K562 (cell line): ENCODE measurements around the gene LUZP1. TPM values are rescaled to one million over a fixed set of nuclear protein-coding genes. Genes with fewer than 3 reads are reported as not detected.

Experiments
- ATAC-seq: fragments of 200-7000 bp; cut with Tn5 transposase; 3 replicates; pipeline ENCODE4 v1.9.1; 2020; ENCODE audit warnings: moderate library complexity
- BruUV-seq: library from RNA; stranded (reverse); fragments of 400-500 nt; replicated peaks from 2 replicates; lab custom pipeline; 2021; lab: Mats Ljungman, UMichigan
- CTCF ChIA-PET: fragments of 300-600 bp; formaldehyde crosslinking; extraction: SDS; loops from one replicate; lab custom pipeline; 2021; ENCODE audit warnings: low intra/inter-chr PET ratio; lab: Yijun Ruan, JAX
- POLR2A ChIA-PET: fragments of 300-600, 350-650 bp; sonication (Branson Sonifier 250); formaldehyde crosslinking; extraction: SDS; loops from one replicate; lab custom pipeline; 2021; ENCODE audit warnings: antibody characterized with exemption, inconsistent platforms; lab: Yijun Ruan, JAX
- DNase-seq, 4 experiments: peaks; one replicate each; pipeline versions ENCODE4 v3.0.0 to v3.0.0-alpha.2; 2011 to 2018; ENCODE audit warnings: low spot score in 3 of 4, mixed read lengths in 3 of 4; ENCODE audit errors: extremely low read depth in 1 of 4
- FAIRE-seq: peaks from 2 replicates; lab custom pipeline; 2011; peaks lifted over from hg19 to GRCh38; lab: Jason Lieb, UNC
- H2AFZ ChIP-seq: 2 replicates; pipeline ENCODE4 v1.6.0; 2011; ENCODE audit warnings: low read depth, low read length, control low read depth, inconsistent platforms
- H3K27ac ChIP-seq: fragments of 200-600 bp; 3 replicates; pipeline ENCODE4 v1.8.0; 2011; ENCODE audit warnings: low read depth, mild to moderate bottlenecking, control low read depth, inconsistent platforms, low read length, moderate library complexity, mixed read lengths; ENCODE audit errors: extremely low read depth
- H3K27me3 ChIP-seq, 2 experiments: fragments of 300-600 bp in 1 of 2; 2 replicates in 1 of 2; 3 replicates in 1 of 2; pipeline versions ENCODE4 v1.6.0 to v1.8.0; 2011; ENCODE audit warnings: inconsistent platforms in 2 of 2, low read length in 2 of 2, mild to moderate bottlenecking in 1 of 2, mixed read lengths in 1 of 2, moderate library complexity in 1 of 2; ENCODE audit not compliant: control insufficient read depth in 2 of 2, insufficient read depth in 2 of 2
- H3K36me3 ChIP-seq: fragments of 300-600 bp; 3 replicates; pipeline ENCODE4 v1.8.0; 2011; ENCODE audit warnings: mild to moderate bottlenecking, low read length, inconsistent platforms; ENCODE audit not compliant: control insufficient read depth, insufficient read depth
- H3K4me1 ChIP-seq, 2 experiments: fragments of 200-600 bp in 1 of 2; replicated peaks in 1 of 2; 2 replicates in 1 of 2; 3 replicates in 1 of 2; pipeline versions ENCODE4 v1.5.1 to v1.8.0; 2011; ENCODE audit warnings: inconsistent platforms in 2 of 2, low read length in 2 of 2, mild to moderate bottlenecking in 1 of 2, mixed read lengths in 1 of 2, moderate library complexity in 1 of 2; ENCODE audit not compliant: control insufficient read depth in 2 of 2, insufficient read depth in 2 of 2
- H3K4me2 ChIP-seq: 2 replicates; pipeline ENCODE4 v1.6.1; 2011; ENCODE audit warnings: low read length, control low read depth, inconsistent platforms, mixed read lengths; ENCODE audit not compliant: insufficient read depth
- H3K4me3 ChIP-seq: fragments of 200-600 bp; sonication (generic), shearing (Covaris generic); 2 replicates; pipeline ENCODE4 v1.5.1; 2016; ENCODE audit warnings: control low read depth, inconsistent platforms
- H3K79me2 ChIP-seq: fragments of 200-600 bp; 3 replicates; pipeline ENCODE4 v1.8.0; 2011; ENCODE audit warnings: low read length, inconsistent platforms; ENCODE audit not compliant: control insufficient read depth, insufficient read depth
- H3K9ac ChIP-seq, 2 experiments: 2 replicates each; pipeline versions ENCODE4 v1.6.0 to v1.6.1; 2011; ENCODE audit warnings: low read depth in 2 of 2, low read length in 2 of 2, control low read depth in 1 of 2, inconsistent platforms in 1 of 2, mild to moderate bottlenecking in 1 of 2, mixed read lengths in 1 of 2; ENCODE audit not compliant: insufficient read depth in 1 of 2
- H3K9me1 ChIP-seq: one replicate; pipeline ENCODE4 v1.6.0; 2011; ENCODE audit warnings: inconsistent platforms, mild to moderate bottlenecking, low read length, moderate library complexity; ENCODE audit not compliant: control insufficient read depth, insufficient read depth
- H3K9me3 ChIP-seq: replicated peaks from 2 replicates; pipeline ENCODE4 v1.5.1; 2011; ENCODE audit warnings: low read depth, low read length, inconsistent platforms; ENCODE audit not compliant: control insufficient read depth, insufficient read depth
- H4K20me1 ChIP-seq: replicated peaks from 2 replicates; pipeline ENCODE4 v1.6.1; 2011; ENCODE audit warnings: low read length, inconsistent platforms, mixed read lengths; ENCODE audit not compliant: control insufficient read depth, insufficient read depth
- HDGF ChIP-seq: fragments of 450-650 bp; IDR thresholded peaks from 2 replicates; pipeline ENCODE4 v1.6.1; 2016
- ILK ChIP-seq: fragments of 450-650 bp; IDR thresholded peaks from 2 replicates; pipeline ENCODE4 v1.6.1; 2016; ENCODE audit warnings: missing genetic modification characterization, low read depth, mild to moderate bottlenecking, missing compliant biosample characterization, moderate library complexity, borderline replicate concordance
- KAT7 ChIP-seq: sonication (generic); formaldehyde crosslinking; IDR thresholded peaks from 2 replicates; pipeline ENCODE4 v1.8.0; 2022; ENCODE audit warnings: missing genetic modification reagents, mild to moderate bottlenecking, borderline replicate concordance
- KLF10 ChIP-seq: fragments of 250-450 bp; sonication (Bioruptor Pico); IDR thresholded peaks from 2 replicates; pipeline ENCODE4 v1.6.1; 2021; ENCODE audit warnings: matching md5 sums
- MAFF ChIP-seq: IDR thresholded peaks from 2 replicates; pipeline ENCODE4 v1.6.1; 2012; ENCODE audit warnings: low read length, improper control_type of control experiment
- MNT ChIP-seq, 2 experiments: fragments of 450-650 bp; conservative IDR thresholded peaks; 2 replicates each; pipeline ENCODE4 v1.6.1; 2017; ENCODE audit warnings: mild to moderate bottlenecking in 2 of 2, moderate library complexity in 2 of 2
- NFE2 ChIP-seq: IDR thresholded peaks from 2 replicates; pipeline ENCODE4 v1.6.1; 2014; ENCODE audit warnings: antibody characterized with exemption, low read depth
- NUFIP1 ChIP-seq: fragments of 450-650 bp; IDR thresholded peaks from 2 replicates; pipeline ENCODE4 v1.6.1; 2018; ENCODE audit not compliant: partially characterized antibody
- OTX1 ChIP-seq: fragments of 450-650 bp; formaldehyde crosslinking; IDR thresholded peaks from 2 replicates; pipeline ENCODE4 v1.4.0; 2022; ENCODE audit warnings: mild to moderate bottlenecking
- PHF21A ChIP-seq: fragments of 450-650 bp; IDR thresholded peaks from 2 replicates; pipeline ENCODE4 v1.6.1; 2017; ENCODE audit warnings: low read depth, borderline replicate concordance
- SRSF9 ChIP-seq: fragments of 200-400 bp; formaldehyde crosslinking; IDR thresholded peaks from 2 replicates; pipeline ENCODE4 v1.6.1; 2017; ENCODE audit warnings: low read depth, low read length, borderline replicate concordance
- SUPT5H ChIP-seq: fragments of 450-650 bp; IDR thresholded peaks from 2 replicates; pipeline ENCODE4 v1.6.1; 2016
- ZBTB11 ChIP-seq, 3 experiments: fragments of 200-800 bp in 1 of 3; fragments of 250-450 bp in 1 of 3; fragments of 450-650 bp in 1 of 3; sonication (Bioruptor Pico) in 1 of 3; sonication (Bioruptor generic) in 1 of 3; formaldehyde crosslinking in 1 of 3; IDR thresholded peaks; 2 replicates each; pipeline versions ENCODE4 v1.6.1 to v1.8.0; 2016 to 2022; ENCODE audit warnings: mild to moderate bottlenecking in 2 of 3, missing genetic modification characterization in 2 of 3, missing compliant biosample characterization in 1 of 3, moderate library complexity in 1 of 3
- ZFX ChIP-seq: sonication (generic); formaldehyde crosslinking; IDR thresholded peaks from 2 replicates; pipeline ENCODE4 v1.8.0; 2022; ENCODE audit warnings: mild to moderate bottlenecking, missing genetic modification reagents, moderate library complexity
- ZNF449 ChIP-seq: fragments of 250-450 bp; sonication (Bioruptor Pico); IDR thresholded peaks from 2 replicates; pipeline ENCODE4 v1.8.0; 2022; ENCODE audit warnings: moderate library complexity, mild to moderate bottlenecking, inconsistent platforms
- WGBS: fragments of 100-300 bp; shearing (Covaris generic); methylation state at CpG from one replicate; pipeline ENCODE4 v1.1.6; 2016; ENCODE audit warnings: low coverage, mixed read lengths; ENCODE audit not compliant: insufficient coverage; ENCODE audit errors: missing lambda C conversion rate; 5-methylcytosine and 5-hydroxymethylcytosine counted together
- in situ Hi-C: fragments of 300-500 bp; cut with MboI; formaldehyde crosslinking; loops from 4 replicates; pipeline ENCODE4 v1.15.0; 2018; ENCODE audit warnings: inconsistent platforms, mixed read lengths
- intact Hi-C: fragments of 100-400 bp; cut with micrococcal nuclease; formaldehyde crosslinking; loops from 2 replicates; pipeline ENCODE4 v1.14.2; 2022
- polyA plus RNA-seq, 8 experiments: library from polyadenylated mRNA; depleted of rRNA in 4 of 8; stranded (reverse) in 5 of 8; unstranded in 3 of 8; fragments of >200 nt; fragmentation: Nextera tagmentation in 2 of 8; fragmentation: Illumina TruSeq in 1 of 8; extraction: Ambion mirVana in 2 of 8; extraction: Trizol in 1 of 8; gene quantifications; 2 replicates each; pipeline versions ENCODE4 v1.2.1 to v1.2.3, GENCODE V29; 2011 to 2014; ENCODE audit warnings: inconsistent platforms in 1 of 8, missing spikeins in 1 of 8
- total RNA-seq, 7 experiments: library from RNA; depleted of rRNA in 6 of 7; stranded (reverse); fragments of >200 nt in 6 of 7; fragmentation: Illumina TruSeq in 2 of 7; extraction: Trizol in 2 of 7; gene quantifications; 2 replicates each; pipeline versions ENCODE4 v1.2.1 to v1.2.3, GENCODE V29; 2011 to 2021; ENCODE audit warnings: low replicate concordance in 1 of 7

LUZP1 gene
- total and polyA plus RNA-seq, 9 of the 15 experiments (the other 6 are each of a cell fraction or from before 2014, with no cell fraction given) = 6.5 to 19.1 (median 12.4) TPM

GRCh38 chr1:23129846-23130245, 38.8 kb downstream of the LUZP1 start (continued):
- TF ChIP-seq SUPT5H (no peak), SRSF9 (no peak)

- peaks cover 5 to 26% of the 10 kb centered on the region in 2 experiments; a peak in 3 of 5 replicates for H3K4me1 ChIP-seq
- CTCF ChIA-PET = no interaction called here
- no TSS peak for BruUV-seq
- no peak overlapping the region for H3K4me2 ChIP-seq
- TF ChIP-seq ZFX (CRISPR knock-in tag) (no peak), HDGF (no peak), NFE2 (no peak), ILK (tag) (no peak), PHF21A (no peak), MAFF (no peak), KLF10 (CRISPR knock-in tag) (no peak), KAT7 (CRISPR knock-in tag) (no peak), ZBTB11 (CRISPR knock-in tag; IDR thresholded peaks at IDR 0.05) (no peak), NUFIP1 (no peak), MNT (conservative IDR thresholded peaks at IDR 0.05) (no peak), ZNF449 (CRISPR knock-in tag) (no peak), OTX1 (no peak)
- no peaks in the 10 kb centered on the region for H3K36me3 ChIP-seq
- intact Hi-C loops = no loop called here
- 84% methylated on average over 3 of the region's 3 CpGs for WGBS
- FAIRE-seq = no peak
- H3K27me3 ChIP-seq = no peaks in the 10 kb centered on the region
- no peaks in the 10 kb centered on the region for H3K9me1 ChIP-seq
- POLR2A ChIA-PET = interaction anchor here (0.5 to 4.6 kb wide), 6 partner anchors 9 to 34 kb away, joined by 3 to 28 read pairs (median 4); no protein-coding TSS in a partner anchor
- DNase-seq = no peak
- no peak overlapping the region for H3K27ac ChIP-seq
- in situ Hi-C loops = no loop called here
- H3K4me3 ChIP-seq = no peak overlapping the region
- no peaks in the 10 kb centered on the region for H3K9me3 ChIP-seq
- H3K9ac ChIP-seq = no peak overlapping the region
- no peak for ATAC-seq
- no peaks in the 10 kb centered on the region for H4K20me1 ChIP-seq
- H3K79me2 ChIP-seq = peaks cover 22% of the 10 kb centered on the region
- H2AFZ ChIP-seq = no peak overlapping the region
Observed at GRCh38 chr1:23126801-23127200, 41.9 kb downstream of the LUZP1 start.
